ENCODE data around the gene SAXO1. TPM values are rescaled to one million over a fixed set of nuclear protein-coding genes. Genes with fewer than 3 reads are reported as not detected.
A peak's percentile ranks its signal among the peaks of the same experiment; 100 is the strongest.
"Not testable (repeated sequence)": the region's sequence is repeated elsewhere in the genome, so short reads cannot be mapped to it uniquely, and the experiment has no call there.

The SAXO1 gene
- polyA plus RNA-seq, 10 donors: 0.07 to 0.19 (median 0.11) TPM

- peak in 2 of 3 donors; percentile 37 to 63 for DNase-seq
These were observed 61.6 kb downstream of the SAXO1 start for GRCh38 chr9:18971404-18971803.

- DNase-seq: no peak
These were observed 62.6 kb downstream of the SAXO1 start for GRCh38 chr9:18970393-18970792.

- peak; percentile 87 to 95 (median 88) for DNase-seq
These were observed 63.9 kb downstream of the SAXO1 start for GRCh38 chr9:18969128-18969527.

GRCh38 chr9:18955626-18956025, 77.4 kb downstream of the SAXO1 start:
- no peak for DNase-seq

- no peak for DNase-seq
These were observed 81.1 kb downstream of the SAXO1 start for GRCh38 chr9:18951936-18952335.

- no peak for DNase-seq
These were observed 85.1 kb downstream of the SAXO1 start for GRCh38 chr9:18947892-18948339.

- DNase-seq: no peak
These were observed 90.2 kb downstream of the SAXO1 start for GRCh38 chr9:18942801-18943200.

GRCh38 chr9:18941060-18941740, 91.8 kb downstream of the SAXO1 start:
- no peak for DNase-seq

GRCh38 chr9:18939943-18940342, 93.1 kb downstream of the SAXO1 start:
- DNase-seq: no peak

- no peak for DNase-seq
These were observed 96.7 kb downstream of the SAXO1 start for GRCh38 chr9:18936094-18936871.

- peak in 1 of 3 donors; percentile 36 for DNase-seq
These were observed 97.5 kb downstream of the SAXO1 start for GRCh38 chr9:18935541-18935940.

- DNase-seq: not testable (repeated sequence)
These were observed 102.4 kb downstream of the SAXO1 start for GRCh38 chr9:18930611-18931010.

- DNase-seq: no peak
These were observed 104.3 kb downstream of the SAXO1 start for GRCh38 chr9:18928711-18929110.

GRCh38 chr9:18926513-18926912, 106.5 kb downstream of the SAXO1 start:
- DNase-seq: no peak

GRCh38 chr9:18925880-18926279, 107.1 kb downstream of the SAXO1 start:
- DNase-seq: no peak

- DNase-seq: no peak
These were observed 109.2 kb downstream of the SAXO1 start for GRCh38 chr9:18923671-18924430.

- no peak for DNase-seq
These were observed 109.8 kb downstream of the SAXO1 start for GRCh38 chr9:18923167-18923566.

GRCh38 chr9:18922161-18922885, 110.7 kb downstream of the SAXO1 start:
- DNase-seq: no peak

GRCh38 chr9:18921366-18922075, 111.5 kb downstream of the SAXO1 start:
- DNase-seq: peak in 2 of 3 donors; percentile 62 to 77

- peak; percentile 52 to 82 (median 68) for DNase-seq
These were observed 112.6 kb downstream of the SAXO1 start for GRCh38 chr9:18920141-18921084.
